ENCODE measurements around the gene PHACTR1. TPM values are rescaled to one million over a fixed set of nuclear protein-coding genes. Genes with fewer than 3 reads are reported as not detected.

PHACTR1 gene
- total and polyA plus RNA-seq, 12 donors = 0.77 to 16.0 (median 3.5) TPM

DNA sequence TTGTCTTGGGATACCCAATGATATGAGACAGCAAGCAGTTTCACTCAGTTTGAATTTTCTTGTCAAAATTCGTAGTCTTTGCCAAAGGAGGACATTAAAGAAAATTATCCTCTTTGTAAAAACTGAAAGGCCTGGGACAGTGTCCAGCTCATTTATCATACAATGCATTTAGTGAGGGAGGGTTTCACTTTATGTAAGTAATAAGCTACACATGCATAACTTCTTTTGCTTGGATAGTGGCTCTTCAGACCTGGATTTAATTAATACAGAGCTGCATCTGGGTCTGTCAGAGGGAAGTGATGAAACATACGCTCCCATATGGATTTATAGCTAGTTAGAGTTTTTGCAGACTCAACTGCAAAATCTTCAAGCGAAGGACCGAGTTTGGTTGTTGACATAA is 175.6 kb downstream of the PHACTR1 start:
- 54 to 69% (median 61%) methylated on average over 4 of the region's 4 CpGs for WGBS, 4 donors
- TF ChIP-seq POLR2A (IDR thresholded peaks at IDR 0.05) = no peak
- TF ChIP-seq, protein P1, sequence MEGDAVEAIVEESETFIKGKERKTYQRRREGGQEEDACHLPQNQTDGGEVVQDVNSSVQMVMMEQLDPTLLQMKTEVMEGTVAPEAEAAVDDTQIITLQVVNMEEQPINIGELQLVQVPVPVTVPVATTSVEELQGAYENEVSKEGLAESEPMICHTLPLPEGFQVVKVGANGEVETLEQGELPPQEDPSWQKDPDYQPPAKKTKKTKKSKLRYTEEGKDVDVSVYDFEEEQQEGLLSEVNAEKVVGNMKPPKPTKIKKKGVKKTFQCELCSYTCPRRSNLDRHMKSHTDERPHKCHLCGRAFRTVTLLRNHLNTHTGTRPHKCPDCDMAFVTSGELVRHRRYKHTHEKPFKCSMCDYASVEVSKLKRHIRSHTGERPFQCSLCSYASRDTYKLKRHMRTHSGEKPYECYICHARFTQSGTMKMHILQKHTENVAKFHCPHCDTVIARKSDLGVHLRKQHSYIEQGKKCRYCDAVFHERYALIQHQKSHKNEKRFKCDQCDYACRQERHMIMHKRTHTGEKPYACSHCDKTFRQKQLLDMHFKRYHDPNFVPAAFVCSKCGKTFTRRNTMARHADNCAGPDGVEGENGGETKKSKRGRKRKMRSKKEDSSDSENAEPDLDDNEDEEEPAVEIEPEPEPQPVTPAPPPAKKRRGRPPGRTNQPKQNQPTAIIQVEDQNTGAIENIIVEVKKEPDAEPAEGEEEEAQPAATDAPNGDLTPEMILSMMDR (IDR thresholded peaks at IDR 0.05) = no peak
- no peak overlapping the region for H3K4me3 ChIP-seq
- no peaks in the 10 kb centered on the region for H3K9me3 ChIP-seq (replicated peaks in 1 of 3)
- DNase-seq = no peak
- H3K27ac ChIP-seq = no peak overlapping the region
- peaks cover 5% of the 10 kb centered on the region for H3K27me3 ChIP-seq
- H3K36me3 ChIP-seq (replicated peaks in 1 of 2) = no peaks in the 10 kb centered on the region
- H3K4me1 ChIP-seq (replicated peaks in 1 of 2) = no peaks in the 10 kb centered on the region
- intact Hi-C loops (cut with DNase I) = loop anchor here in 1 of 2 donors (10.0 kb wide), 1 partner anchor 257 kb away; no protein-coding TSS in a partner anchor

DNA sequence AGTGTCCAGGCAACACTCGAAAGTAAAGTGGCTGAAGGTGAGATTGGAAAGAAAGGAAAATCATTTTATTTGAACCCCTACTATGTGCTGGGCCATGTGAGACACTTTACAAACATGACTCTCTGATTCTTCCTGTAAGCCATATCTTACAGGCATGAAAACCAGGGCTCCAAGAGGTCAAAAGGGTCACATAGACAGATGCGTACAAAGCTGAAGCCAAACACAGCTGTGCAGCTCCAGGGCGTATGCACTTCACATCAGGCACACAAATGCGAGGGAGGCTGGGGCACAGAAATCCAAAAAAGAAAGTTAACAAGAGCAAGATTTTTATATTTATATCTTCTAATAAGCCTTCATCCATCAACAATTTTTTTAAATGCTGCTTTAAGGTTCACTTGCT is 176.5 kb downstream of the PHACTR1 start:
- no peak for TF ChIP-seq POLR2A (IDR thresholded peaks at IDR 0.05)
- TF ChIP-seq, protein P1 (IDR thresholded peaks at IDR 0.05) = no peak
- Histone ChIP-seq H3K27ac (no peak overlapping the region), H3K4me1 (replicated peaks in 1 of 2) (no peaks in the 10 kb centered on the region), H3K27me3 (peaks cover 5% of the 10 kb centered on the region), H3K36me3 (replicated peaks in 1 of 2) (no peaks in the 10 kb centered on the region), H3K4me3 (no peak overlapping the region), H3K9me3 (replicated peaks in 1 of 3) (no peaks in the 10 kb centered on the region)
- intact Hi-C loops (cut with DNase I) = loop anchor here in 1 of 2 donors (10.0 kb wide), 1 partner anchor 258 kb away; no protein-coding TSS in a partner anchor
- 79 to 84% (median 80%) methylated on average over 4 of the region's 4 CpGs for WGBS, 4 donors
- no peak for DNase-seq

DNA sequence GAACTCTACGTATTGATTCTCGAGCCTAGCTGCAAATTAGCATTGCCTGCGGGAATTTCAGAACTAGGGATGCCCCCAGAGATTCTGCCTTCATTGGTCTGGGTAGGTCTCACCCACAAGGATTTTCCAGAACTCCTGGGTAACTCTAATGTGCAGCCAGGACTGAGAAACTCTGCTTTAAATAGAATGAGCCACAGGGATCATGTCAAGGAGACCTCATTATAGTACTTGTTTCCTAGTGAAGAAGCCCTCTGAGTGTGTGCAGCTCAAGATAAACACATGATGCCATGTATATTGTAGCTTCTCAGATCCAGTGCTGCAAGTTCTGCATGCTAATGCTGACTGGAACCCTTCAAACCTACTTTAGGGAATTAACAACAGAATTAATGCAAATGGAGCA is 179.2 kb downstream of the PHACTR1 start:
- TF ChIP-seq, protein P1 (IDR thresholded peaks at IDR 0.05) = no peak
- no peak for TF ChIP-seq POLR2A (IDR thresholded peaks at IDR 0.05)
- intact Hi-C loops (cut with DNase I) = loop anchor here in 1 of 2 donors (10.0 kb wide), 1 partner anchor 261 kb away; no protein-coding TSS in a partner anchor
- DNase-seq = no peak
- Histone ChIP-seq H3K4me3 (no peak overlapping the region), H3K36me3 (replicated peaks in 1 of 2) (no peaks in the 10 kb centered on the region), H3K27ac (no peak overlapping the region), H3K4me1 (replicated peaks in 1 of 2) (no peaks in the 10 kb centered on the region), H3K9me3 (replicated peaks in 1 of 3) (no peaks in the 10 kb centered on the region), H3K27me3 (peaks cover 5% of the 10 kb centered on the region)
- WGBS, 4 donors = 66 to 86% (median 85%) methylated on average over 3 of the region's 3 CpGs

DNA sequence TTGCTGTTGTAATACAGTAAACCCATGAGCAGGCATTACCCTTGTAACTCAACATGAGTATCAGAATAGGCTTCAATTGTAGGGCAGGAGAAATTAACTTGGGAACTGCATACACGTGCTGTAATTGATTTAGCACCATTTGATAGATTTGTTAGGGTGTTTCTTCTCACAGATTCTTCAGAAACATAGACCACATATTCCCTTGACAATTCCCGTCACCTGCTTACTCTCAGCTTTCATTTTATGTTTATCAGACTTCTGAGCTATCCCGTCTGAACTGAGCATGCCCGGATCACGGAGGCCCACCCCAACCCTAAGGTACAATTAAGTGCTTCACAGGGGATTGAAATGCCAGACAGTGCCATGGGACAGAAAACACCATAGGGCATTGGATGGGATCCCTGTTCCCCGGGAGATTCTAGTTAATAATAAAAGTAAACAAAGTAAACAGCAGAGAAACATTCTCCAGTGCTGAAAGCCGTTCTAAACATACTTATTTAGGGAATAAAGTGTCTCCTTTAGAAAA is 179.7 kb downstream of the PHACTR1 start:
- Histone ChIP-seq H3K36me3 (replicated peaks in 1 of 2) (no peaks in the 10 kb centered on the region), H3K4me1 (replicated peaks in 1 of 2) (no peaks in the 10 kb centered on the region), H3K27me3 (peaks cover 5% of the 10 kb centered on the region), H3K9me3 (replicated peaks in 1 of 3) (no peaks in the 10 kb centered on the region), H3K4me3 (no peak overlapping the region), H3K27ac (no peak overlapping the region)
- no peak for DNase-seq
- TF ChIP-seq, protein P1 (IDR thresholded peaks at IDR 0.05) = no peak
- TF ChIP-seq POLR2A (IDR thresholded peaks at IDR 0.05) = no peak
- intact Hi-C loops (cut with DNase I) = loop anchor here in 1 of 2 donors (10.0 kb wide), 1 partner anchor 261 kb away; no protein-coding TSS in a partner anchor
- 64 to 70% (median 66%) methylated on average over 7 of the region's 7 CpGs for WGBS, 4 donors
